Neural cell (in vitro differentiated cells): ENCODE measurements around the gene MMP24OS.

ENCODE experiments used
- EP300 ChIP-seq: fragments of 450-650 bp; conservative IDR thresholded peaks from 2 replicates; pipeline ENCODE4 v1.6.1; 2014; ENCODE audit warnings: antibody characterized with exemption, mild to moderate bottlenecking, moderate library complexity; ENCODE audit not compliant: poor library complexity, severe bottlenecking
- TF ChIP-seq, protein P1 (sequence below): fragments of 450-650 bp; IDR thresholded peaks from 2 replicates; pipeline ENCODE4 v1.5.1; 2014; ENCODE audit warnings: antibody characterized with exemption, mild to moderate bottlenecking, moderate library complexity; ENCODE audit not compliant: poor library complexity, severe bottlenecking

DNA sequence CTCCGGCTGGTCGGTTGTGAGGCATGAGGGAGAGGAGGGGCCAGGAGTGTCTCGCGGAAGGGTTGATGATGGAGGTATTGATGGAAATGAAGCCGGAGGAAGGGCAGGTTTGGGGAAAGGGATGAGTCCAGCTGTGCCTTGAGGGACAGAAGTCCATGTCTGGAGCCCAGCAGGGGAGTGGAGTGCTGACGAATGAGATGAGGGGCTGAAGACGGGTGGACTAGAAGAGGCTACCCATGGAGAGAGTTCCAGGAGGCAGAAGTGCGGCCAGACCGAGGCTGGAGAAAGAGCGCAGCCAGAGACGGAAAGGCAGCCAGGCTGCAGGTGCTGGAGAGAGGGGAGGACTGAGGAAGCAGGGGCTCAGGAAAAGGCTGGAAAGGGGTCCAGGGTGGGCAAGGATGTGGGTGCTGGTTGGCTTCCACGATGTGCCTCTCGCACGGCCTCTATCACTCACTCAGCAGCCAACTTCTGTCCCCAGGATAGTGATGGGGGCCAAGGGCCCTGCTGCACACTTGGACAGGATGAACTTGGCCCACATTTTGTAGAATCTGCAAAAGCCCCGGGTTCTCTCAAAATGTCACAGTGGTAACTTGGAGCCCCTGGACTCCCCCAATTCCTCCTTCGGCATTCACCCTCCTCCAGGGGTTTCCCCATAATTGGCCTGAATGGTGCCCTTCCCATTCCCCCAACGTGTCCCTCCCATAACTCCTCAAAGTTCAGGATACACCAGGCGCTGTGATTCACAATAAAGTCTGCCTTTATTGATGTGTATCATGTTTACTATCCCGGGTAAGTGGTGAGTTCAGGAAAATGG is 7.3 kb upstream of the MMP24OS start:
- TF ChIP-seq, protein P1, sequence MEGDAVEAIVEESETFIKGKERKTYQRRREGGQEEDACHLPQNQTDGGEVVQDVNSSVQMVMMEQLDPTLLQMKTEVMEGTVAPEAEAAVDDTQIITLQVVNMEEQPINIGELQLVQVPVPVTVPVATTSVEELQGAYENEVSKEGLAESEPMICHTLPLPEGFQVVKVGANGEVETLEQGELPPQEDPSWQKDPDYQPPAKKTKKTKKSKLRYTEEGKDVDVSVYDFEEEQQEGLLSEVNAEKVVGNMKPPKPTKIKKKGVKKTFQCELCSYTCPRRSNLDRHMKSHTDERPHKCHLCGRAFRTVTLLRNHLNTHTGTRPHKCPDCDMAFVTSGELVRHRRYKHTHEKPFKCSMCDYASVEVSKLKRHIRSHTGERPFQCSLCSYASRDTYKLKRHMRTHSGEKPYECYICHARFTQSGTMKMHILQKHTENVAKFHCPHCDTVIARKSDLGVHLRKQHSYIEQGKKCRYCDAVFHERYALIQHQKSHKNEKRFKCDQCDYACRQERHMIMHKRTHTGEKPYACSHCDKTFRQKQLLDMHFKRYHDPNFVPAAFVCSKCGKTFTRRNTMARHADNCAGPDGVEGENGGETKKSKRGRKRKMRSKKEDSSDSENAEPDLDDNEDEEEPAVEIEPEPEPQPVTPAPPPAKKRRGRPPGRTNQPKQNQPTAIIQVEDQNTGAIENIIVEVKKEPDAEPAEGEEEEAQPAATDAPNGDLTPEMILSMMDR: no peak
- TF ChIP-seq EP300: no peak
